Effector CD8-positive, alpha-beta T cell (primary cell): ENCODE measurements around the gene MAP3K3.
A peak's percentile ranks its signal among the peaks of the same experiment; 100 is the strongest.

Source experiments
- DNase-seq: peaks from one replicate; lab custom pipeline; 2025; lab: John Stamatoyannopoulos, UW
- total RNA-seq, 4 experiments: gene quantifications; one replicate each; lab custom pipeline; 2026; lab: John Stamatoyannopoulos, UW

Gene MAP3K3
- 114 to 204 (median 191) reads per million in 4 experiments for total RNA-seq

GRCh38 chr17:63621684-63622573, at the start of gene MAP3K3:
MAP3K3 (plus strand) TSS chr17:63622417; CDS start chr17:63622760, 343 bp downstream.
- peak; percentile 97 for DNase-seq

DNA sequence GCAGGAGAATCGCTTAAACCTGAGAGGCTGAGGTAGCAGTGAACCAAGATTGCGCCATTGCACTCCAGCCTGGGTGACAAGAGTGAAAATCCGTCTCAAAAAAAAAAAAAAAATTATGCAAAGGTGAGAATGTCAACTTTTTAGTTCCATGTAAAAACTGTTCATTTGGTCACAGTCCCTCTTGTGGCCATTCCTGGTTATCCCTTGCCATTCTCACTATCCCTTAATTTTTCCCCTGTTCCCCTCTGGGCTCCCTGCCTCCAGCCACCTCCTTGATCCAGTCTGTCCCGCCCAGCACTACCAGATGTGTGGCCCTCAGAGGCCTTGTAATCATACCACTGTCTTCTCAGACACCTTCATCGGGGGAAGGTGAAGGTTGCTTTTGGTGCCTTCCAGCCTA, 48.6 kb upstream of the MAP3K3 start:
- DNase-seq = no peak

DNA sequence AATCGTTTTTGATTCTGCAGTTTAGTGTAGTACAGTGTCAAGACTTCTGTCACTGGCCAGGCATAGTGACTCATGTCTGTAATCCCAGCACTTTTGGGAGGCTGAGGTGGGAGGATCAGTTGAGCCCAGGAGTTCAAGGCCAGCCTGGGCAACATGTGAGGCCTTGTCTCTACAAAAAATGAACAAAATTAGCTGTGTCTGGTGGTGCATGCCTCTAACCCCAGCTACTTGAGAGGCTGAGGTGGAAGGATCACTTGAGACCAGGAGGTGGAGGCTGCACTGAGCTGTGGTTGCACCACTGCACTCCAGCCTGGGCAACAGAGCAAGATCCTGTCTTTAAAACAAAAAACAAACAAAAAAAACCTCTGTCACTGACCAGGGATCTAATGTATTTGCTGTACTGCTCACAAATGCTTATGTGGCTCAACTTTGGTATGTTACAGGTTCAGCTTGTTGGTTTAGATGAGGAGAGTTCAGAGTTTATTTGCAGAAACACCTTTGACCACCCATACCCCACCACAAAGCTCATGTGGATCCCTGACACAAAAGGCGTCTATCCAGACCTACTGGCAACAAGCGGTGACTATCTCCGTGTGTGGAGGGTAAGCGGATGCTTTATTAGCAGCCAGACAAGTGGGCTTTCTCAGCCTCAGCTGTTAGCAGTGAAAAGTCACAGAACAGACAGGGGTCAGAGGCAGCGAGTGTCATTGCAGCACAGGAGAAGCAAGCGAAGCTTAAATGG, 44.0 kb upstream of the MAP3K3 start:
- DNase-seq = no peak

DNA sequence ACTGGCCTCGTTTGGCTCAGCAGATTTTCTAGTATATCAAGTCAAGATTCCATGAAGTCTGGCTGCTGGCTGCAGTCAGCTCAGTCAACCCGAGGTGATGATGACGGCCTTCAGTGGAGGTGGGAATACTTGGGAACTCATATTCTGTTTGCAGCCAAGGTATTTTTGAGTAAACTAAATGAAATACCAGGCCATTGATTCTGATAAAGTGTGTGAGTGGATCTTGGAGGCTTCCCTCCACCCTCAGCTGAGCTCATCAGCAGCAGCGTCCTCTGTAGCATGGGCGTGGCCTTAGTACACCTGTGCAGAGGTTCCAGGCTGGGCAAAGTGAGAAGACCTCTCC, 43.5 kb upstream of the MAP3K3 start:
- DNase-seq = no peak

DNA sequence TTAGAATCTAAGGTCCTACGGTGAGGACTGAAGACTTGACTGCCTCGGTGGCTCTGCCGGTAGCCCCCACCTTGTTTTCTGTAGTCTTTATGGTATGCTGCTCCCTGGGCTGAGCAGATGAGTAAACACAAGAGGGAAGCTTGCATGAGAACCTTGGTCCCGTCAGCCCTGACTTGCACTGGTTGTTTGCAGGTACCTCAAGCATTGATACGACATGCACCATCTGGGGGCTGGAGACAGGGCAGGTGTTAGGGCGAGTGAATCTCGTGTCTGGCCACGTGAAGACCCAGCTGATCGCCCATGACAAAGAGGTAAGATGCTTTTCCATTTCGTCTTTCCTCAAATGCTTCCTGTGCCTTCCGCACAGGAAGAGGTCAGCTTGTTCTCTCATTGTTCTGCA, 42.6 kb upstream of the MAP3K3 start:
- no peak for DNase-seq

DNA sequence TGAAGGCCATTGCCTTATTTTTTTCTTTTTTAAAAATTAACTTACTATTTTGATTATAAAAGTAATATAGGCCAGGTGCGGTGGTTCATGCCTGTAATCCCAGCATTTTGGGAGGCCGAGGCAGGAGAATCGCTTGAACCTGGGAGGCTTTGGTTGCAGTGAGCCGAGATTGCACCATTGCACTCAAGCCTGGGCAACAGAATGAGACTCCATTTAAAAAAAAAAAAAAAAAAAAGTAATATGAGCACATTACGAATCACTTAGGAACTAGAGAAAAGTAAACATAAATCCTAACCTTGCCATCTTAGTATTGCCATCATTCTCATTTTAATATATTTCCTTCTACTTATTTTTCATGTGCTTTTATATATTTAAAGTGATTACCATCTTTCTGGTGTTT, 34.4 kb upstream of the MAP3K3 start:
- no peak for DNase-seq

- no peak for DNase-seq
Observed at GRCh38 chr17:63588797-63589196, 33.4 kb upstream of the MAP3K3 start.

- DNase-seq = no peak
Observed at GRCh38 chr17:63589646-63590045, 32.6 kb upstream of the MAP3K3 start.

DNA sequence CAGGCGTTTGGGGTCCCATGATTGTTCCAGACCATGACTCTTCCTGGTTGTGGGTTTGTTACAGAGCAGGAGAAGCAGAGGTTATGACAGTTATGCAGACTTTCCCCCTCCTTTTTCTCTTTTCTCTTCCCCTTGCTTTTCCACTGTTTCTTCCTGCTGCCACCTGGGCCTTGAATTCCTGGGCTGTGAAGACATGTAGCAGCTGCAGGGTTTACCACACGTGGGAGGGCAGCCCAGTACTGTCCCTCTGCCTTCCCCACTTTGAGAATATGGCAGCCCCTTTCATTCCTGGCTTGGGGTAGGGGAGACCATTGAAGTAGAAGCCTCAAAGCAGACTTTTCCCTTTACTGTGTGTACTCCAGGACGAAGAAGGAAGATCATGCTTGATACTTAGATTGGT, 29.4 kb upstream of the MAP3K3 start:
- no peak for DNase-seq

GRCh38 chr17:63595132-63595531, 27.1 kb upstream of the MAP3K3 start:
- no peak for DNase-seq

- DNase-seq = no peak
Observed at GRCh38 chr17:63596856-63597586, 25.2 kb upstream of the MAP3K3 start.

GRCh38 chr17:63598281-63598680, 23.9 kb upstream of the MAP3K3 start:
- DNase-seq = no peak

GRCh38 chr17:63600569-63601438, 21.4 kb upstream of the MAP3K3 start, which contains the start of gene TACO1:
TACO1 (plus strand) TSS chr17:63600895; CDS start chr17:63601084, 189 bp downstream.
- peak; percentile 55 for DNase-seq

DNA sequence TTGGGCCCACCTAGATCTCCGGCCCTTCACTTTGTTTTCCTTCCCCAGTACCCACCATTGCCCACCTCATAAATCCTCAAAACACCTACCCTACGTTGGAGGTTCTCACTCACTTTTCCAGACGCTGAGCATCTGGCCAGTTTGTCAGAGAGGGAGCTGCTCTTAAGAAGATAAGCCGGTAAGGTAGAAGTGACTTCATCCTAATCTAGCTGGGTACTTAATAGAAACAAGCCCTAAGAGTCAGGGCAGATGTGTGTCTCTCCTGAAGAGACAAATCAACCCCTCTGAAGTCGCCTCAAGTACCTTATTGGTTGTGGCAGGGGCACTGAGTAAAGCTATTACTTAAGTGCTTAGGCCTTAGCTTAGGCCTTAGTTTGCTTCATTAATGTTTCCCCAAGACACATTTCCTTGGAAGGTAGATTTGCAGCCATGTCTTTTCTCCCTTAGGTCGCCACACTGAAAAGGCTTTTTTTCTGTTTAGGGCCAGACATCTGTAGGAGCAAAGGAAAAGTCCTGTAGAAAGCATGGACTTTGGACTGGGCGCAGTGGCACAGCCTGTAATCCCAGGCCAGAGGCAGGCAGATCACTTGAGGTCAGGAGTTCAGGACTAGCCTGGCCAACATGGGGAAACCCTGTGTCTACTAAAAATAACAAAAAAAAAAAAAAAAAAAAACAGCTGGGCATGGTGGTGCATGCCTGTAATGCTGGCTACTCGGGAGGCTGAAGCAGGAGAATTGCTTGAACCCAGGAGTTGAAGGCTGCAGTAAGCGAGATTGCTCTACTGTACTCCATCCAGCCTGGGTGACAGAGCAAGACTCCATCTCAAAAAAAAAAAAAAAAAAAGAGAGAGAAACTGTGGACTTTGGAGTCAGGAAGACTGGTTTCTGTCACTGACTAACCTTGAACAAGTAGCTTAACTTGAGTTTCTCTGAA, 20.5 kb upstream of the MAP3K3 start:
- no peak for DNase-seq

DNA sequence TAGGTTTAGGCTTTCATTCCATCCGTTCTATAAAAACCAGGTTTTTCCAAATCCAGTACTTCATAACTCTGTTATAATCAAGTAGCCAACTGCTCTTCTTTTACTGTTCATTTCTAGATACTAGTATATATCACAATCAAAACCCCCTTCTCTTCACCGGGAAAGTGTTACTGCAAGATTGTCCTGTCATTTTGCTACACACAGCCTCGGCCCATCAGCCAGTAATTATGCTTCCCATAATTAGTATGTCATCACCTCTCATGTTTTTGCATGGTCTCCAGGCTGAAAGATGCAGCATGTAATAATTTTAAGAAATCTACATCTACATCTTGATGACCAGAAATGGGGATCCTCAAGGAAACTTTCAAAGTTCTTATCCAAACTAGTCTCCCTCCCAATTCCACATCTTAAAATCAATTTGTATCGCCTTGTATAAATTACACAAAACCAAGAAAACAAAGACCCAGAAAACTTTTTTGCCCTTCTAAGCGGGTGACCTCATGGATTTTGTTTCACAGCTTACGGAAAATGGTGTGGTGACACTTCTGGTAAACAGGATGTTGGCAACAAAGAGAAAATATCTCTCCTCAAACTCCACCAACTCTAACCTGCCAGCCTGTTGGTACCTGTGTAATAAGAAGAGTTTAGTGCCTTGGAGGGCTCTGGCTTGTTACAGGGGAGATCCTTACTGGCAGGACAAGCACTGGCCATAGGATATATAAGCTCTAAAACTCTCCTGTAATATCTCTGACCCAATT, 12.2 kb upstream of the MAP3K3 start:
- DNase-seq = no peak

DNA sequence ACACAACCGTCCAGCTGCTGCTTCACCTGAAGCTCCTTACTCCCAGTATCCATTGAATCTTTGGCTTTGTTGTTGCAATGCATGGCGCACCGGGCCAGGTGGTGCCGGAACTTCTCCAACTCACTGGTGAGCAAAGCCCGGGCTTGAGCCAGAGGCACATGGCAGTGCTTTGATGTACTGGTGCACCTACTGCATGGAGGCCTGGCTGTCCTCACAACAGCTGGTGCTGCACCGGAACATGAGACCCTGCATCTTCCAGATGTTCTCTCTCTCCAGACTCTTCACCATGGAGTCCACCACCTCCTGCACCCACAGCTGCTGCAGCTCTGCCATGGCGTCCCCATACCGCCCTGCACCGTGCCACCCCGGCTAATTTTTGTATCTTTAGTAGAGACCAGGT, 11.4 kb upstream of the MAP3K3 start:
- DNase-seq = no peak

DNA sequence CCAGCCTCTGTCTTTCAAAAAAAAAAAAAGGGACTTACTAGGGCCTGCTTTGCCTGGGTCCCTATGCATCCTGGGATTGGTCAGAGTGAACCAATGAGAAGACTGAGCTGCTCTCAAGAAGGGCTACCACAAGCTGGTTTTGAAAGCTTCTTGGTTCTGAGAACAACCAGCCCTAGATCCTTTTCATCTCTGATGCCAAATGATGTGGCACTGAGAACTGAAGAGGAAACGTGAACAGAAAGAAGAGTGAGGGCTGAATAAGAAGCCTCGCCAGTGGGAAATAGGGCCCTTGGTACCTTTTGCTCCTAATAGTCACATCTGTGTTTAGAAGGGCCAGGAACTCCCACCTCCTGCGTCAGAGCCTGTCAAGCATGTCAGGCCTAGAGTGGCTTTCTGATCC, 10.9 kb upstream of the MAP3K3 start:
- no peak for DNase-seq

GRCh38 chr17:63613663-63614062, 8.6 kb upstream of the MAP3K3 start:
- no peak for DNase-seq

DNA sequence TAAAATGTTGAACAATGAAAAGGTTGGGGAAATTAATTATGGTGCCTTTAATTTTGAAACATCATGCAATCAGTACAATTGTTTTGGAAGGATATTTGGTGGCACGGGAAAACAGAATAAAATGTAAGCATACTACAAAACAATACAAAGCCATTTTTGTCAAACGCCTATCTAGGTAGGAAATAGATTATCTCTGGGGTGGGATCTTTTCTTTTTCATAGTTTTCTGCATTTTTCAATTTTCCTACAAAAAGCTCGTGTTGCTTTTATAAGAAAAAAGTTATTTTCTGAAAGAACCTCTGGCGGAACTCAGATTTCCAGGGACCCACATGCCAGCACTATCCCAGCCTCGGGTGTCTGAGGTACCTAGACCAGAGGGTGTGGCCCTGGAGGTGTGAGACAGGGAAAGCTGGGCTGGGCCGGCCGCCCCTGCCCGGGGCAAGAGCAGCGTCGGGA, 961 bp upstream of the MAP3K3 start:
- no peak for DNase-seq
